PFSK-1 (cell line): ENCODE measurements around the gene CRISPLD2.

Experiments used
- FOXP2 ChIP-seq: optimal IDR thresholded peaks from 2 replicates; pipeline ENCODE3; 2011; ENCODE audit warnings: borderline replicate concordance, control low read depth, inconsistent platforms; ENCODE audit not compliant: insufficient read depth; ENCODE audit errors: extremely low read length, extremely low read depth
- SIN3A ChIP-seq: IDR thresholded peaks from 2 replicates; pipeline ENCODE4 v1.6.1; 2012; ENCODE audit warnings: mild to moderate bottlenecking, low read length, moderate library complexity, borderline replicate concordance; ENCODE audit not compliant: insufficient read depth

DNA sequence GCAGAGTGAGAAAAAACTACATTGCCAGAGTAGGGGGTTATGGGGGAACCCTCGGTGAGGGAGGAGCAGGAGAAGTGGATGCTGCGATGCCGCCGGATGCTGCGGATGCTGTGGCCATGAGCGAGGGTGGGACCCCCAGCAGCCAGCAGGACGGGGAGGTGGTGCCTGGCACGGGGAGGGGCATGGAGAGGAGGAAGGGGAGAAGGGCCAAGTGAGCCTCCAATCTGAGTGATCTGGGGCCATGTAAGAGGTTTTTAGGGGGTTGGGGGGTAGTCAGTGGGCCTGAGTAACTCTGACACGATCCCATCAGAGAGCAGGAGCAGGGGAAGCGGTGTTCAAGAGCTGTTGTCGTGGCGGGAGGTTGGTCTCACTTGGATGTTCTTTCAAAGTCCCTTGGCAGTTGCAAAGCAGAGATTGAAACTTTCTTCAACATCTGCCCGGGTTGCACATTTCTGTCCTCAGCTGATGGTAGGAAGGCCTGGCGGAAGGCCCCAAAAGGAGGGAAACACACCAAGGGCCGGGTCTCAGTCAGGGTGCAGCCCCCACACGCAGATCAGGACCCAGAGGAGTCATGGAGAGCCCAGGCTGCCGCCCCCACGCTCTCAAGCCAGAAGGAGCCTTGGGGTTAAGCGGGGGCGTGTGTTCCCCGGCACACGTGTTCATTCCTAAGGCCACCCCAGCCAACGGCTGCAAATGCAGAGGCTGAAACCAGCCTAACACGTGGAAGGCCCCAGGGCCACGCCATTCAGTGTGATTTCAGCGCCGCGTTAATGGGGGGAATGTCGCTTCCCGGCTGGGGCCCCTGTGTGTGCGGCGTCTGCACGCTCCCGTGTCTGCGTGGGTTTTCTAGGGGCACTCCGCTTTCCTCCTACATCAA lies 109.9 kb downstream of the CRISPLD2 start:
- no peak for TF ChIP-seq SIN3A
- no peak for TF ChIP-seq FOXP2
